Stimulated activated CD4-positive, alpha-beta T cell treated with anti-CD3 and anti-CD28 coated beads, Interleukin-4, amount 100 ng/mL, for 4 hours (primary cell): ENCODE results near the gene MAML3.

ENCODE experiments used
- DNase-seq, 2 experiments: peaks; one replicate each; pipeline ENCODE4 v3.0.0-alpha.2; 2020

The MAML3 gene

DNA sequence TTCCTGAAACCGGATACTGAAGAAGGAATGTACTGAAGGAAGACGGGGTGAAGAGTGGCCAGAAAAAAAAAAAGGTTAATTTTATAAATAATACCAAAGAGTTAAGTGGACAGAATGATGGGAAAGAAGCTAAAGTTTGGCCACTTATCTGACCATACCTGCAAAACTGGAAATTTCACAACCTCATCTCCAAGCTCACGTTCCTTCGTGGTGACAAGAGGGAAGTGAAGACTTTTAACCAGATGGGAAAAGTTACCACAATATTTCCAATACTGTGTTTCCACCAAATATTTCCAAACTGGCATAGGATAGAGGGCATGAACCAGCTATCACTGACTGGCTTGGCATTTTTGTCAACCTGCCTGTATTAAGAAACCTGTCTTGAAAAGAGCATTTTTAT is 56.4 kb downstream of the MAML3 start:
- DNase-seq, result no peak

DNA sequence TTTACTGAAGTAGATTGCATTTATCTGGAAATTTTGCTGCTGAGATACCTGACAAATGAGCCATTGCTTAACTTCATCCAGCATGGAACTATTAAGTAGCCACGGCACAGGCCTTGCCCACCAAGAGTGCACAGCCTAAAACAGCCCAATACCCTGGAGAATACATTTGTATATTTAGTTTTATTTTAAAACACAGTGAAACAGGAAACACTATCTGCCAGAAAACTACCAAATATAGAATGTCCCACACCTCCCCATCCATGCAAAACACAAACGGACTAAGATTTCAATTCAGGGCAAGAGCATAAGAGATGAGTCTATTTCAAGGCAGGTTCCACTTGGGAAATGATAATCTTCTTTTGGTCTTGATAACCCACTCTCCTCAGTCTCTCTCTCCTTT is 57.1 kb downstream of the MAML3 start:
- no peak for DNase-seq

DNA sequence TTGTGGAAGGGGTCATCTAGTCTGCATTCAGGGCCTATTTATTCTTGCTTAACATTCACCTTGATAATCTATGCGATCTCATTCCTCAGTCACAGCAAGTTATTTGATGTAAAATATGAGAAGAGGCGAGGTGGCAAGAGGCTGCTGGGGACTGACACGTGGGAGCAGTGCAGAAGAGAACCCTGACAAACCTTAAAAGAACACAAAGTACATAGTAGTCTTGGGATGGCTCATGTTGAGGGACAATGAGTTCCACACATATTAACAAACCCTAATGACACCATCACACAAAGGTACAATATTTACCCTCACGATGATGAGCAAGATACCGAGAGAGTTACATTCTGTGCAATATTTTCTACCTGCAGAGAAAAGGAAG is 57.5 kb downstream of the MAML3 start:
- peak in 1 of 2 experiments; percentile 36 for DNase-seq

DNA sequence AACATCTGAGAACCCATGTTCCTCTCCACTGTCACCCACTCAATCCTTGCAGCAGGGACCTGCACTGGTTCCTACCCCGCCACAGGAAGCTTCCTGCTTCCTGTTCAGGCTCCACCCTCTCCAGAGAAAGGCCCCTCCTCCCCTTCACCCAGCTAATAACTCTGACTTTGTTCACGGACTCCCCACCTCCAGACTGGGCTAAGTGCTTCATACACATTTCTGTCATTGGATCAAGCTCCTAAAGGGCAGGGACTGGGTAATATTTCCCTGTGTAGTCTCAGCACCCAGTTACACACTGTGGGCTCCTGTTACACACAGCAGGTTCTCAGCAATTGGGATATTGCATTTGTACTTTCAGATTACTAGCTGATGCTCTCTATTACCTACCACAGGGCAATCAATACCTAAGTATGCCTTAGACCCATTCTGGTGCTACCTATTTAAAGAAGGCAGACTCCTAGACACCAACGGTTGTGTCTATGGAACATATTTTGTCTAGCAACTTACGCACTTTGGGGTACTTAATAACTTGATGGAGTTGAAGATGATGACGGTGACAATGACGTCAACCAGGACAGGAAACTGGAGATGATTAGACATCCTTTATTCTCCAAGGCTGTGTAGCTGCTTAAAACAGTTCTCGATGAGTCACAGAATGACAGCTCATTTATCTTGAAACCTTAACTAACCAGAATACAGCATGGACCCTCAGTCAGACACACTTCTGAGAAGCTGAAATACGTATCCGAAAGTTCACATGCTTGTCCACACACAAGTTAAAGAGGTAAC is 58.1 kb downstream of the MAML3 start:
- peak; percentile 39 to 78 for DNase-seq

DNA sequence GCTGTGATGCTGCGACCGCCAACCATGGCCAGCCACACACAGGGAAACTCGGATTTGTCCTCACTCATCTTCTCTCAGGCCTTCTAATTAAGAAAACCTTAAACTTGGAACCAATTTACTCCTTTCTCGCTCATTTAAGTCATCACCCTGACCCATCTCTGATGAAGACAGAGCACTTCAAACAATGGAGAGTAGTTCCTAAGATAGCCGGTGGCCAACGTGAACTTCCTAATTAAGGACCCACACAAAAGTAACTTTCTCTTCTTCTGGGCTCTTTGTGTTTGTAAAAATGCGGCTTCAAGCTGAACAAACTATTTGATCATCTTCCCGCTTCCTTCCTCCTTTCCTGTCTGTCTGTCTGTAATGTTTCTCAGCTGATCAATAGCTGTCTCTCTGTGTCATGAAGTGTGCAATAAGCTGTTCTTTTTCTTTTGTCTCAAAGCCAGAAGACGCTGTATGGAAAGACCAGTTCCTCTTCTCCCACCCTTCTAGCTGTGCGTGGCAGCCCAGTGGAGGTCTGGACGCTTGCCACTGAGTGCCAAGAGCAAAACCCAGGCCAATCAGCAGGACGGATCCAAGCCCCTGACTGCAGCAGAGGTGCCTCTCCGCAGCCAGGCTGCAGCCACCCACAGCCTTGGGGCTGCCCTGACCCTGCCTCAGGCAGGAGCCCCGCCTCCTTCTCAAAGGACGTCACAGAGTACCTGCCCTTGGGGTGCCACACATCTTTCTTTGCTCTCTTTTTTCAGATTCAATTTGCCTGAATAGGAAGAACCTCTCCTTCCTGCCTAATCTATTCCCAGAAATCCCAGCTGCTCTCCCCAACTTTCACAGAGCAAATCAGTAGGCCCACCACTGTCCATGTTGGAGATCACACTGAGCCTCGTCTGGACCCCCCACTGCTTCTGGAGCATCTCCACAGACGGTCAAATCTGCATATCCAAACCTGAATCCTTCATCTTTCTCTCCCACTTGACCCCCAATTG is 59.3 kb downstream of the MAML3 start:
- DNase-seq, result peak; percentile 47 to 77

DNA sequence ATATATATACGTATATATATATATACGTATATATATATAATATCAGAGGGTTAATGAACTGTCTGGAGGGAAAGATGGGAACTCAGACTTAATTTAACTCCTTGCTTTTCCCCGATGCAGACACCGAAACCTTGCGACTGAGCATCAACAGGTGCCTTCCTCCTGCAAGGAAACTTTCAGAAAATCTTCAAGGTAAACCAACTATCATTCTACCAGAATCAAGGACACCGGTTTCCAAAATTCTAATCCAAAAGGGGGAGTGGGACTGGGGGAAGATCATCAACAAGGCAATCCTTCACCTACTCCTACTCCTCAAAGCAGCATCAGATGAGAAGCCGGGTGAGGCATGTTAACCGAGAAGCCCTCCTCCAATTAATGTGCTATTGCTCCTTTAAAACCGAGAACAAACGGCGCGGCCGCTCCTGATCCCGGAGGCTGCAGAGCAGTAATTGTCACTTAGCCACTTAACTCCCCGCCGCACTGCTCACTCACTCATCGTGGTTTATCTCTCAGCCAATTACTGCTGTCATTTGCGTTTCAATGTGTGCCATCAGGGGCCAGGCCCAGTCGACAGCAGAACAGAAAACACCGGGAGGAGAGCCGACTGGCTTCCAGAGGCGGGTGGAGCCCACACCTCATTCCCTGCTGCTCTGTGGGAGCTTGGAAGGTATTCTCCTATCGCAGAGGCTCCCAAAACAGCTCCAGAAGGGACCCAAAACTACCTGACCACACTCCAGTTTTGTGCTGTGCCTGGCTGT is 61.7 kb downstream of the MAML3 start:
- no peak for DNase-seq

DNA sequence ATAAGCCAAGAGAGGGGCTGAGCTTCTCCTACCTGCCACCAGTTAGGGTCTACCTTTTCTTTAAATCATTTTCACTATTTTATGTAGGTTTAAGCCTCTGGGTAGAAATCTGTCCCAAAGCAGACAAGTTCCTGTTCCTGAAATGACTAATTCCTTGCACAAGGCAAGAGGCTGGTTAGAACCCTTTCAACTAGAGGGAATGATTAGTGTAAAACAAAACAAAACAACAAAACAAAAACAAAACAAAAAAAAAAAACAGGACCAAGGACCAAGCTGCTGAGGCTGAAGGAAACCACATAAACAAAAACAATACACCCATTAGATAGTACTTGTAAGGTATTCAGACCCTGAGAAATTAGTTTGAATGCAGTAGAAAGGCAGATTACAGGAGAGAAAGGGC is 62.7 kb downstream of the MAML3 start:
- DNase-seq, result no peak

DNA sequence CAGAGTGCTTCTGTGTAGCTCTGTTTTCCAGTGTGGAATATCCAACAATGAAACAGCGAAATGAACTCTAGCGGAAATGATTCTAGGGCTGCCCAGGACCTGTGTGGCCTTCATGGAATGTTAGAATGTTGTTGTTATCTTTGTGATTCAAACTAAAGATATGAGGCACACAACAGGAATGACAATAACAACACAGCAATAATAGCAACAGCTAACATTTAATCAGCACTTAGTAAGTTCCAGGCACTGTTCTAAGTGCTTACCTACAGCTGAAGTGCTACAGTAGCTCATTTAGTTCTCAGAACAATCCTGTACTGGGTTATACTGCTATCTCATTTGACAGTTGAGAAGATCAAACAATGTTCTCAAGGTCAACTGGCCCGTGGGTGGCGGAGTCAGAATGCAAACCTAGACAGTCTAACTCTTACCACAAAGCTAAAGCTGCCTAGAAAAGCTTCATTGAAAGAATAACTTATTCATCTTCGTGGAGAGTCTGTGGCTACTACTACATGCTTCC is 63.7 kb downstream of the MAML3 start:
- no peak for DNase-seq

DNA sequence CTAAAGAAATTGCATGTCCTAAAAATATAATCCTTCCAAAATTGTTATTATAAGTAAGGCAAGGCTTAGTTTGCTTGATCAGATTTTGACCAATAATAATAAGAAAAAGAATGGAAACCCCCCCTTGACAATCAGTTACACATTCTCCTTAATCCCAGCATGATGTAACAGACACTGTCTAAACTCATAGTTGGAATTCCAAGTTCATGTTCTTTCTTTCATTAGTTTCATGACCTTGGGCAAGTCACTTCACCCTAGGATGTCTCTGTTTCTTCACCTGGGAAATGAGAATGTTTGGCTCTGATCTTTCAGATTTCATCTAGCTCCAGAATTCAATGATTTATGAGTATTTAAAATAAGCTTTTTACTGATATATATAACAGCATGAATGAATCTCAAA is 64.8 kb downstream of the MAML3 start:
- DNase-seq, result no peak

DNA sequence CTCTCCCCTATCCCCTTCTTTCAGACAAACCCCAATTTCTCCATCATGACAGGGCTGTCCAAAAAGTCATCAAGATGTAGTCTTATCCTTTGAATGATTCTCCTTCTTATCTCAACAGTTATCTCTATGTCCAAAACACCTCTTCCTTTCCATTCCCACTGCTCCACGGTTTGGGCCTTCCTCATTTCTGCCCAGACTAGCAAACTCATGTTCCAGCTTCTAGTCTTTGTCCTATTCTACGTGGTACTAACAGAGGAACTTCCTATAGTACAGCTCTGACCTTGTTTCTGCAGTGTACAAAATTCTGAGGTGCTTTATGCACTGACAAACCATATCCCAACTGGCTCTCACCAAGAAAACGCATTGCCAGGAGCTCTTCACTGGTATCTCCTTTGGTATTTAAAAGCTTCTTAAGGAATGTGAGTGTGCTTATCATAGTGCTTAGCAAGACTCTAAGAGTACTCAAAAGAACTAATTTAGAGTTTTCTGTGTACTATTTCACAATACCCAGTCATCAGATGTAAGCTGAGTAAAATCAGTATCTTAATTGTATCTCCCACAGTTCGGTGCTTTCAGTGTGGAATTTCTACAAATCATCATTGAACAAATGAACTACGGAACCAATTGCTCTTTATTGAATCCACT is 65.5 kb downstream of the MAML3 start:
- DNase-seq, result no peak

DNA sequence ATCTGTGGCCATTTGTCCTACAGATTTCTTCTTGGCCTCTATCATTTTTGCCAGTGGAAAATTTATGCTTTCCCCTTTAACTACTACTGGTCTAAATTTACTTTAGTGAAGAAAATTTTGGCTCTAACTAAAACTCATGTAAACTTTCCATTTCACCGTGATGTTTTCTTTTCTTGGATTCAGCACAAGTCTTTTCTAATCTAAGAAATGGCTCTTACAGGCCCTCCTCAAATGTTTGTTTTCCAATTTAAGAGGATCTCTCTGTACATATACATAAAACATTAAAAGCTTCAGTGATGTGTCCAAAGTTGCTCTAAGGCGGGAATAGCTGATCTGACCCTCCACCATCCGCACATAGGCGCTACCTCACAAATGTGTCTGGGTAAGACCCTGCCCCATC is 68.1 kb downstream of the MAML3 start:
- DNase-seq, result no peak

DNA sequence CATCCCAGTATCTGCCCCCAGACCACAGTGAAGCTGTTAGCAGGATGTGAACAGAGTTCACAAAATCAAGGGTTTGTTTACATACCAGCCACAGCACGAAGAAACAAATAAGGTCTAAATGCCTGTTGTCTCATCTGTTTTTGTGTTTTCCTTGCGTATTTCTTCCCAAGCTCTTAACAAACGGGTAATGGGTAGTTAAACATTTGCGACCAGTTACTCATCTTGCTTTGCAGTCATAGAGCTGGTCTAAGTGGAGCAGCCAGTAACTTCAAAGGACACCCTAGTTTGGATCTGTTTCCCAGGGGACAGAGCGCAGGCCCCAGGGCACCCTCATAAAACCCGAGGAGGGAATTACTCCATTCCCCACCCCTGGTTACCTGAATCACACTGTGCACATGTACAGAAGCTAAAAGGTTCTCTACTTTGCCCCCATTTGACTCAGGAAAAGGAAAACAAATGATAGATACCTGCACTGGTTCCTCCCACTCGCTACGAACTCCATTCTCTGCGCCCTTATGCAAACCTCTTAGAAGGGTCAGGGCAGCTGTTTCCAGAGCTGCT is 68.8 kb downstream of the MAML3 start:
- no peak for DNase-seq

DNA sequence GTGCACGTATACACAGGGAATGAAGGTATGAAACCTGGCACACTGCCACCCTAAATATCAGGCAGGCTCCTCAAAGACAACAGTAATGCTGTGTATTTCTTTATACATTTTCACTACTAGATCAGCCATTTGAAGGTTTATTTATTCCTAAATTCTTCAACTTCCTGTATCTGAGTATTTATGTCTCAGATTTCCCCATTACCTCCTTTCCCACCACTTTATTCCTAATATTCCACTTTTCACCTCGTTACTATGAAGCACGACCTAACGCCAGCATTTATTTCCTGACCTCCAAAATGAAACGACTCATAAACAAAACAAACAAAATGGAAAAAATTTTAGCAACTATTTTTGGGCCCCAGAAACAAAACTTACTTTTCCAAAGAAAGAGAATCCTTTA is 69.6 kb downstream of the MAML3 start:
- DNase-seq, result no peak

DNA sequence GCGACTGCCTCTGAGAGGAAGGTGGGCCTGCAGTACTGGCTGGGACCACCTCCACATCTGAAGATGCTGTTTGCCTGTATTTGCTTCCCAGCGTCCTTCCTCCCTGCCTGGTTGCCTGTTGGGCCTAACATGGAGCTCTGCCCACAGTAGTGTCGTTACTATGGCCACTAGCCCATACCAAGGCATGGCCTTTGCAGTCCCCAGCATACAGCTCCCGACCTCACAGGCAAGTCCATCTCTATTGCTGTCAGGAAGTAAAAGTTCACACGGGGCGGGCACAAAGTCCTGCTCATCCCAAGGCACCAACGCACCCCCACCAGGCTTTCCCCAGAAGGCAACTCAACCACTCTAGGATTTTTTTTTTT is 71.6 kb downstream of the MAML3 start:
- no peak for DNase-seq

DNA sequence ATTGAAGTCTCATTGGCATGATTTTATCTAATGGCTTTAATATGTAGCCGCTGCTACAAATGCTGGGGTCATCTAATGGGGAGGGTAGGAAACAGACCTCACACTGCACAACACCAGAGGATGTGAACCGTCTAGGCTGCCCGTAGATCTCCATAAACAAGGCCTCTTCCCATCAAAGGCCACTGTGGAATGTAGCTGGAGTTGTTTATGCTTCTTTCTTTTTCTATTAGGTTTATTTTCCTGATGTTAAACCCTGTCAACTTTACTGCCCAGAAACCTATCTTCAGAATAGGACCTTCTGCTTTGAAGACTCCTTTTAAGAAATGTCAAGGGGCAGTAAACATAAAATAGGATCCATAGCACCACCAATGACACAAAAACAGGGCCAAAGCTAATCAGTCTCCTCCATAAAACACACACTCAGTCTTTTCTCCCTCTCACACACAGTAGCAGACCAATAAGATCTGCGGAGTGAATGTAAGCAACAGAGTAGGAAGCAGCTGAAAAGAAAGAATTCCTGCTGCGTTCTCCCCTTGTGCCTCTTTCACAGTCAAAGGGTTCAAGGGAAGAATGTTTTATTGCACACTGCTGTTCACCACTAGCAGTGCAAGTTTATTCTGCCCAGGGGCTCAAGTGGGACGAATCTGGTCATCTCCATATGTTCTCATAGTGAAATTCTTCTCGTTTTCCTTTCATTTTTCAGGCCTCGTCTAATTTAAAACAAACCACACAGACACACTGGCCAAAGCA is 72.2 kb downstream of the MAML3 start:
- DNase-seq, result no peak

DNA sequence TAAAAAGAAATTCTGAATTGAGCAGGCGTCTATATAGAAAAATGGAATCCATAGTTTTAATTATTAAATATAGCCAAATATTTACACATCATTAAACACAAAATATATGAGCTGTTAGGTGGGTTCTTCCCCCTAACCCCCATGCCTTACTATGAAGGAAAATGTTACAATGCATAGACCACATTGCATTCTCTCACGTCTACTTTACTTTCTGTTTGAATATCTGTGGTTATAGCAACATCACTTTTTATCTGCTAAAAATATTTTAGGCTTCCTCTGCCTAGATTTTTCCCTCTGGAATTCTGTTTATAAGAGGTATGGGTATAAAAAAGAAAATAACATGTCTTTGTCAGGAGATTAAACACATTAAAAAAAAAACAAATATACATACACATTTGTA is 73.1 kb downstream of the MAML3 start:
- DNase-seq, result no peak

DNA sequence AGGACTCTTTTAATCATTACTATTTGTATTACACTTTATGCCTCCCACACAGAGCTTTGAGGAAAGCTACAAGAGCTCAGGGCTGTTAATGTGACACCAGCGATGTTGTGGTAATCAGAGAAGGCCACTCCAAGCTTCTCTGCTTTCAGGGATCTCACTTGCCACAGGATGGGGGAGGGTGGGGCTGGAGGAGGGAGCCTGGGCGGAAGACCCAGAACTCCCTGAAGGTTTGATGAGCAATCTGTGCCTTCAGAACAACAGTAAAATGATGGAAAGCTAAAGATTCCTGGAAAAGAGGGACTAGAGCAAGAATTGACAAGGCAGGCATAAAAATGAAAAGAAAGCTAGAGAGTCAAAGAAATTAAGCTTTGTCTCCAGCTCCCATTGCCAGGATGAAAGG is 75.6 kb downstream of the MAML3 start:
- DNase-seq, result no peak

DNA sequence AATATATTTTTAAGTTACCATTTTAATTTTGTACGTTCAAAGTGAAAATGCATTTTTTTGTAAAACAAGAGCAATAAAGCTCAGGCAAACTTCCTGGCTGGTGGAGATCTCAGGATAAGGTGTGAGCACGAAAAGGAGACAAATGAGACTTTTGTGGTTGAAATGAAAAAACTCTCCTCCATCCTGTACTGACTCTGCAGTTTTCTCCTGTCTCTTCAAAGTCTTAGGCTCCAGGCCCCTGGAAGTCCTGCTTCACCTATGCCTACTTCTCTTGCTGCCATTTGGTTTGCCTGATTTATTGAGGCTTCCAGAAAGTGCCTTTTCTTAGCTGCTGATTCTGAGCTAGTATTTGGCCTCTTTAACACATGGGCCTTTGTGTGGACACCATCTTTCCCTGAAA is 77.7 kb downstream of the MAML3 start:
- no peak for DNase-seq

DNA sequence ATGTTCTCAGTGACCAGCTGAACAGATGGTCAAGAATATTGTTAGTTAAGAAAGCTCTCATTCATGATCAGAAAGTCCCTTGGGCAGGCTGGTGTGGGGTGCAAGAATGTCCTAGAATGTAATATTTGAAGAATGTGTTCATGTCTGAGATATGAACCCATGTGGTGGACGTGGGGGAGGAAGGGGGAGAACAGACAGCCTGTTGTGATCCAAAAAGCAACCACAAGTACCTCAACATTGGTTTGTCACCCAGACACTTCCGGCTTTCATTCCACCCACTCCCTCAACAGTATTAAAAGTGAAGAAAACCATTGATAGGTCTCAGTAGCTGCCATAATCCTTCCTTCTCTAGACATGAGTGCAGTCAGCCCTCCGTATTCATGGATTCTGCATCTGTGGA is 82.2 kb downstream of the MAML3 start:
- DNase-seq, result peak; percentile 42 to 75

DNA sequence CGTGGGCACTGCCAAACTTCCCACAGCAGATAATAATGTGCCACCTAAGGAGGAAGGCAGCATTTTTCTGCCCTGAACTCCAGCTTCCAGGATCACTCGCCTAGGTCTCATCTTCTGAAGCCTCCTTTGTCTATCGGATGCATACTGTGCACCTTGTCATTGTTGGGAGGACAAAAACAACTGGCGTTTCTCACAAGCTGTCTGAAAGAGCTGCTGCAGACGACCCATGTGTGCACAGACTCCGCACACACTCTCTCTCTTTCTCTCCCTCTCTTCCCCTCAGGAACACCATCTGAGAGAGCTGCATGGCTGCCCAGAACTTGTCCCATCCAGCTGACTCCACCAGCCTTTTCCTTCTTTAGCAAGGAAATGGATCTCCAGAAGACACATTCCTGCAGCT is 83.0 kb downstream of the MAML3 start:
- DNase-seq, result no peak

DNA sequence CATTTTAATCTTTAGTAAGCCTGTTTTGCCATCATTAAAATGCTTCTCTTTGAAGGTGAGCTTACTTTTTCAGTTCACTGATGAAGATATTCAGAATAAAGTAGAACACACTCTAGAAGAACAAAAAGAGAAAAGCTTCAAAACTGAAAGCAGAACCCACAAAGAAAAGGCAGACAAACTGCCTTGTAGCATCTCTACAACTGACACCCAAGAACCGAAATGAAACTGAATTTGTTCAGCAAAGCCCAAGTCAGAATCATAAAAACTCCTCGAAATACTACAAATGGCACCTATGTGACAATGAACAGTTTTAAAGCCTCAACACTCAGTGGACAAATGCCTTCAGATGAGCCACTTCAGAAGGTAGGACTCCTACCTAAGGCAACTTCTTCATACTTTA is 83.6 kb downstream of the MAML3 start:
- no peak for DNase-seq

DNA sequence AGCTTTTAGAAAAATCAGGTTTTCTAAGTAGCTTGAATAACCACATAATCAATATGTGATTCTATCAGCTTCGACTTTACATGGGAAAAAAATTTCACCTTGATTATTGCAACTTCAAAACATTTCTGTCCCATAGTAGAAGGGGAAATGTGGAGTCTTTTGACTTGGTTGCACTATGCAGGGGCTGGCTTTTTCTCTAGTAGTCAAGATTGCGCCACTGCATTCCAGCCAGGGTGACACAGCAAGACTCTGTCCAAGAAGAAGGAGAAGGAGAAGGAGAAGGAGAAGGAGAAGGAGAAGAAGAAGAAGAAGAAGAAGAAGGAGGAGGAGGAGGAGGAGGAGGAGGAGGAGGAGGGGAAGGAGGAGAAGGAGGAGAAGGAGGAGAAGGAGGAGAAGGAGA is 84.9 kb downstream of the MAML3 start:
- no peak for DNase-seq
